ENCODE data around the gene CACNA1G.

Gene CACNA1G

GRCh38 chr17:50660042-50660886 is 99.7 kb downstream of the CACNA1G start:
- DNase-seq, result peak; percentile 32

GRCh38 chr17:50660887-50661345 is 100.4 kb downstream of the CACNA1G start:
- no peak for DNase-seq

- DNase-seq, result no peak
Observed at GRCh38 chr17:50661348-50661747, 100.8 kb downstream of the CACNA1G start.

GRCh38 chr17:50661795-50662391 is 101.4 kb downstream of the CACNA1G start:
- peak; percentile 78 for DNase-seq

GRCh38 chr17:50662632-50663225 is 102.2 kb downstream of the CACNA1G start:
- DNase-seq, result no peak

GRCh38 chr17:50663812-50664374 is 103.4 kb downstream of the CACNA1G start:
- no peak for DNase-seq

- DNase-seq, result peak; percentile 53
Observed at GRCh38 chr17:50664788-50665458, 104.4 kb downstream of the CACNA1G start.

GRCh38 chr17:50665838-50666237 is 105.3 kb downstream of the CACNA1G start:
- DNase-seq, result no peak

- DNase-seq, result no peak
Observed at GRCh38 chr17:50666316-50666715, 105.8 kb downstream of the CACNA1G start.

GRCh38 chr17:50667259-50668024 is 106.9 kb downstream of the CACNA1G start:
- no peak for DNase-seq

GRCh38 chr17:50668025-50668837 is 107.7 kb downstream of the CACNA1G start:
- DNase-seq, result no peak

- DNase-seq, result no peak
Observed at GRCh38 chr17:50668838-50669581, 108.5 kb downstream of the CACNA1G start.

GRCh38 chr17:50672071-50672470 is 111.6 kb downstream of the CACNA1G start:
- no peak for DNase-seq

- DNase-seq, result no peak
Observed at GRCh38 chr17:50672831-50673551, 112.5 kb downstream of the CACNA1G start.

GRCh38 chr17:50675190-50675589 is 114.7 kb downstream of the CACNA1G start:
- DNase-seq, result no peak

GRCh38 chr17:50675627-50676026 is 115.1 kb downstream of the CACNA1G start:
- no peak for DNase-seq

GRCh38 chr17:50676065-50676975 is 115.8 kb downstream of the CACNA1G start:
- no peak for DNase-seq
